ENCODE results near the gene KIF26B. TPM values are rescaled to one million over a fixed set of nuclear protein-coding genes. Genes with fewer than 3 reads are reported as not detected.

KIF26B gene
- polyA plus RNA-seq, 2 of the 4 experiments (the other 2 are of a cell fraction): 0.01 to 0.04 TPM

DNA sequence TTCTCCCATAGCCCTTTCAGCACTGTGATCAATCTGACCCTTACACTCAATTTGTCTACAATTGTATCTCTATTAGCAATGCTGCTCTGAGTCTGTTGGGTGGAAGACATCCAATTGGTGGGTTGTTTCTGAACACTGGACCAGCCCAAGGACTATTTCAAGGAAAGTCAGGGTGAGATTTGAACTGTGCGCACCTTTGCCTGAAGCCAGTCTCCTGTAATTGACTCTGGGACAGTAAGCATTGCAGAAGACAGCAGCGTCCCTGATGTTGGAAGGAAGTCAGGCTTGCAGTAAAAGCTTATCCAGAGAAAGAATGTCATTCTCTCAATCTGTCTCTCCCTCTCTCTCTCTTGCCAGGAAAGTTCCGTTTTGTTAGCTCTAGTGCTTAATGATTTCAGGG is 233.9 kb downstream of the KIF26B start (continued):
- TF ChIP-seq, protein P1, sequence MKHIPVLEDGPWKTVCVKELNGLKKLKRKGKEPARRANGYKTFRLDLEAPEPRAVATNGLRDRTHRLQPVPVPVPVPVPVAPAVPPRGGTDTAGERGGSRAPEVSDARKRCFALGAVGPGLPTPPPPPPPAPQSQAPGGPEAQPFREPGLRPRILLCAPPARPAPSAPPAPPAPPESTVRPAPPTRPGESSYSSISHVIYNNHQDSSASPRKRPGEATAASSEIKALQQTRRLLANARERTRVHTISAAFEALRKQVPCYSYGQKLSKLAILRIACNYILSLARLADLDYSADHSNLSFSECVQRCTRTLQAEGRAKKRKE (CRISPR knock-in tag; IDR thresholded peaks at IDR 0.05; ENCODE audit: low read depth): no peak

DNA sequence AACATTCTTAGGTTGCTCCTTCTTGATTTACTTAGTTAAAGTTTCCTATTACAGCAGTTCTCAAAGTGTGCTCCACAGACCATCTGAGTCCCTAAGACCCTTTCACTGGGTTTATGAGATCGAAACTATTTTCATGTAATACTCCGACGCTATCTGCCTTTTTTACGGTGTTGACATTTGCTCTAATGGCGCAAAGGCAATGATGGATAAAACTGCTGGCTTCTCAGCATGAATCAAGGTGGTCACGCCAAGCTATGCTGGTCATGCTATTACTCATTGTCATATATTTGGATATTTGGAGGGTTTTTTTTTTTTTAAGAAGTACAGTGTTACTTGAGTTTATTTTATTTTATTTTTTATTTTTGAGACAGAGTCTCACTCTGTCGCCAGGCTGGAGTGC is 235.1 kb downstream of the KIF26B start:
- TF ChIP-seq ZNF302 (CRISPR knock-in tag; IDR thresholded peaks at IDR 0.05): no peak
- no peak for TF ChIP-seq HOXB13 (CRISPR knock-in tag; IDR thresholded peaks at IDR 0.05; ENCODE audit: low read depth)
- TF ChIP-seq, protein P2, sequence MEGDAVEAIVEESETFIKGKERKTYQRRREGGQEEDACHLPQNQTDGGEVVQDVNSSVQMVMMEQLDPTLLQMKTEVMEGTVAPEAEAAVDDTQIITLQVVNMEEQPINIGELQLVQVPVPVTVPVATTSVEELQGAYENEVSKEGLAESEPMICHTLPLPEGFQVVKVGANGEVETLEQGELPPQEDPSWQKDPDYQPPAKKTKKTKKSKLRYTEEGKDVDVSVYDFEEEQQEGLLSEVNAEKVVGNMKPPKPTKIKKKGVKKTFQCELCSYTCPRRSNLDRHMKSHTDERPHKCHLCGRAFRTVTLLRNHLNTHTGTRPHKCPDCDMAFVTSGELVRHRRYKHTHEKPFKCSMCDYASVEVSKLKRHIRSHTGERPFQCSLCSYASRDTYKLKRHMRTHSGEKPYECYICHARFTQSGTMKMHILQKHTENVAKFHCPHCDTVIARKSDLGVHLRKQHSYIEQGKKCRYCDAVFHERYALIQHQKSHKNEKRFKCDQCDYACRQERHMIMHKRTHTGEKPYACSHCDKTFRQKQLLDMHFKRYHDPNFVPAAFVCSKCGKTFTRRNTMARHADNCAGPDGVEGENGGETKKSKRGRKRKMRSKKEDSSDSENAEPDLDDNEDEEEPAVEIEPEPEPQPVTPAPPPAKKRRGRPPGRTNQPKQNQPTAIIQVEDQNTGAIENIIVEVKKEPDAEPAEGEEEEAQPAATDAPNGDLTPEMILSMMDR (IDR thresholded peaks at IDR 0.05): no peak
- no peak for TF ChIP-seq TP53 (CRISPR knock-in tag; IDR thresholded peaks at IDR 0.05)
- TF ChIP-seq ZC3H11A (IDR thresholded peaks at IDR 0.05): no peak
- TF ChIP-seq, protein P3, sequence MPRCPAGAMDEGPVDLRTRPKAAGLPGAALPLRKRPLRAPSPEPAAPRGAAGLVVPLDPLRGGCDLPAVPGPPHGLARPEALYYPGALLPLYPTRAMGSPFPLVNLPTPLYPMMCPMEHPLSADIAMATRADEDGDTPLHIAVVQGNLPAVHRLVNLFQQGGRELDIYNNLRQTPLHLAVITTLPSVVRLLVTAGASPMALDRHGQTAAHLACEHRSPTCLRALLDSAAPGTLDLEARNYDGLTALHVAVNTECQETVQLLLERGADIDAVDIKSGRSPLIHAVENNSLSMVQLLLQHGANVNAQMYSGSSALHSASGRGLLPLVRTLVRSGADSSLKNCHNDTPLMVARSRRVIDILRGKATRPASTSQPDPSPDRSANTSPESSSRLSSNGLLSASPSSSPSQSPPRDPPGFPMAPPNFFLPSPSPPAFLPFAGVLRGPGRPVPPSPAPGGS (IDR thresholded peaks at IDR 0.05): no peak
- TF ChIP-seq JUNB (IDR thresholded peaks at IDR 0.05): no peak
- TF ChIP-seq, protein P4, sequence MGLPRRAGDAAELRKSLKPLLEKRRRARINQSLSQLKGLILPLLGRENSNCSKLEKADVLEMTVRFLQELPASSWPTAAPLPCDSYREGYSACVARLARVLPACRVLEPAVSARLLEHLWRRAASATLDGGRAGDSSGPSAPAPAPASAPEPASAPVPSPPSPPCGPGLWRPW (IDR thresholded peaks at IDR 0.05): no peak
- Histone ChIP-seq H3K4me1 (no peaks in the 10 kb centered on the region), H3K27ac (no peak overlapping the region), H3K9me3 (no peaks in the 10 kb centered on the region), H3K4me3 (no peak overlapping the region), H3K4me2 (no peak overlapping the region)
- ChIA-PET POLR2A (no interaction called here), CTCF (interaction anchor here (0.7 kb wide), 1 partner anchor 310 kb away, joined by 4 read pairs; no protein-coding TSS in a partner anchor)
- DNase-seq (ENCODE audit: low read depth in 1 of 2, low spot score in 1 of 2) (no peak), ATAC-seq (no peak), FAIRE-seq (no peak)
- WGBS (ENCODE audit: missing lambda C conversion rate): 77% methylated on average over 7 of the region's 7 CpGs

DNA sequence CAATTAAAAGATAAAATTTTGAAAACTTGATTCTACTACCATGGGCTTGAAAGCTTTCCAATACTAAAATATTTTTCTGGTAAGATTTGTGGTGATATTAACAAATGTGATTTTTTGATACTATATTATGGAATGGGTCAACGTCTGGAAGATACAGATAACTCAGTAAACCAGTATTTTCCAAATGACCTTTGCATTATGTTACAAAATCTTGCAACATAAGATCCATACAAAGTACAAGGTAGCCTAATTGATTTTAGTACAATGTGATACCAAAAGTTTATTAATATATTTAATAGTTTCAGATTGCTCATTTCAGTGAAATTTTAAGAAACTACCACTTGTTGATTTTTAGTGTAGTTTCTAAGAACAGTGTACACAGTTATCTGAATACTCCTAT is 236.2 kb downstream of the KIF26B start:
- TF ChIP-seq, protein P3 (IDR thresholded peaks at IDR 0.05): no peak
- TF ChIP-seq, protein P5, sequence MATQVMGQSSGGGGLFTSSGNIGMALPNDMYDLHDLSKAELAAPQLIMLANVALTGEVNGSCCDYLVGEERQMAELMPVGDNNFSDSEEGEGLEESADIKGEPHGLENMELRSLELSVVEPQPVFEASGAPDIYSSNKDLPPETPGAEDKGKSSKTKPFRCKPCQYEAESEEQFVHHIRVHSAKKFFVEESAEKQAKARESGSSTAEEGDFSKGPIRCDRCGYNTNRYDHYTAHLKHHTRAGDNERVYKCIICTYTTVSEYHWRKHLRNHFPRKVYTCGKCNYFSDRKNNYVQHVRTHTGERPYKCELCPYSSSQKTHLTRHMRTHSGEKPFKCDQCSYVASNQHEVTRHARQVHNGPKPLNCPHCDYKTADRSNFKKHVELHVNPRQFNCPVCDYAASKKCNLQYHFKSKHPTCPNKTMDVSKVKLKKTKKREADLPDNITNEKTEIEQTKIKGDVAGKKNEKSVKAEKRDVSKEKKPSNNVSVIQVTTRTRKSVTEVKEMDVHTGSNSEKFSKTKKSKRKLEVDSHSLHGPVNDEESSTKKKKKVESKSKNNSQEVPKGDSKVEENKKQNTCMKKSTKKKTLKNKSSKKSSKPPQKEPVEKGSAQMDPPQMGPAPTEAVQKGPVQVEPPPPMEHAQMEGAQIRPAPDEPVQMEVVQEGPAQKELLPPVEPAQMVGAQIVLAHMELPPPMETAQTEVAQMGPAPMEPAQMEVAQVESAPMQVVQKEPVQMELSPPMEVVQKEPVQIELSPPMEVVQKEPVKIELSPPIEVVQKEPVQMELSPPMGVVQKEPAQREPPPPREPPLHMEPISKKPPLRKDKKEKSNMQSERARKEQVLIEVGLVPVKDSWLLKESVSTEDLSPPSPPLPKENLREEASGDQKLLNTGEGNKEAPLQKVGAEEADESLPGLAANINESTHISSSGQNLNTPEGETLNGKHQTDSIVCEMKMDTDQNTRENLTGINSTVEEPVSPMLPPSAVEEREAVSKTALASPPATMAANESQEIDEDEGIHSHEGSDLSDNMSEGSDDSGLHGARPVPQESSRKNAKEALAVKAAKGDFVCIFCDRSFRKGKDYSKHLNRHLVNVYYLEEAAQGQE (IDR thresholded peaks at IDR 0.05): no peak
- TF ChIP-seq CHD2 (IDR thresholded peaks at IDR 0.05; ENCODE audit: low read length, partially characterized antibody) (no peak), FOXS1 (CRISPR knock-in tag; IDR thresholded peaks at IDR 0.05) (no peak), ESRRA (IDR thresholded peaks at IDR 0.05; ENCODE audit: borderline replicate concordance, low read length) (no peak), NFE2L2 (conservative IDR thresholded peaks at IDR 0.05; ENCODE audit: low read length) (no peak), HEYL (CRISPR knock-in tag; IDR thresholded peaks at IDR 0.05) (no peak), HOXB5 (CRISPR knock-in tag; IDR thresholded peaks at IDR 0.05) (no peak), RFX5 (IDR thresholded peaks at IDR 0.05) (no peak), HDAC2 (IDR thresholded peaks at IDR 0.05) (no peak), EP300 (IDR thresholded peaks at IDR 0.05) (no peak)
- TF ChIP-seq, protein P4 (IDR thresholded peaks at IDR 0.05): no peak
- no peak overlapping the region for H3K4me3 ChIP-seq

More for the DNA sequence above, 236.2 kb downstream of the KIF26B start:
- no peaks in the 10 kb centered on the region for H3K9me3 ChIP-seq
- FAIRE-seq: no peak
- ChIA-PET POLR2A (no interaction called here), CTCF (no interaction called here)
- H3K4me2 ChIP-seq: no peak overlapping the region
- no peaks in the 10 kb centered on the region for H3K4me1 ChIP-seq
- no peak overlapping the region for H3K27ac ChIP-seq
- 18% methylated on average over 1 of the region's 1 CpG for WGBS (ENCODE audit: missing lambda C conversion rate)
- no peak for ATAC-seq
- no peak for DNase-seq (ENCODE audit: low read depth in 1 of 2, low spot score in 1 of 2)

Measured in A549 (cell line).